ENCODE results near the gene SERPINE2. TPM values are rescaled to one million over a fixed set of nuclear protein-coding genes. Genes with fewer than 3 reads are reported as not detected.

SERPINE2 gene
- total RNA-seq, 3 donors from 2014 or later = 1.8 to 44.6 (median 11.9) TPM

- Histone ChIP-seq H3K36me3 (no peaks in the 10 kb centered on the region), H3K4me3 (no peak overlapping the region), H3K9me3 (no peaks in the 10 kb centered on the region), H3K27me3 (no peaks in the 10 kb centered on the region), H3K4me1 (no peaks in the 10 kb centered on the region), H3K27ac (peak overlapping the region in 1 of 2 donors; percentile 75)
- DNase-seq (ENCODE audit: low spot score in 2 of 2) = no peak
- intact Hi-C loops (cut with DNase I; ENCODE audit: low total_unique reads) = no loop called here
- TF ChIP-seq CTCF (IDR thresholded peaks at IDR 0.05) = no peak
- no peak for TF ChIP-seq POLR2AphosphoS5 (IDR thresholded peaks at IDR 0.05)
- TF ChIP-seq POLR2A (IDR thresholded peaks at IDR 0.05) = no peak
These were observed 45.3 kb upstream of the SERPINE2 start for GRCh38 chr2:224084266-224084892.

GRCh38 chr2:224083638-224084037 lies 44.6 kb upstream of the SERPINE2 start:
- DNase-seq (ENCODE audit: low spot score in 2 of 2) = no peak
- TF ChIP-seq POLR2AphosphoS5 (IDR thresholded peaks at IDR 0.05) = no peak
- TF ChIP-seq POLR2A (IDR thresholded peaks at IDR 0.05) = no peak
- TF ChIP-seq CTCF (IDR thresholded peaks at IDR 0.05) = no peak
- Histone ChIP-seq H3K9me3 (no peaks in the 10 kb centered on the region), H3K27ac (no peak overlapping the region), H3K4me1 (no peaks in the 10 kb centered on the region), H3K4me3 (no peak overlapping the region), H3K36me3 (no peaks in the 10 kb centered on the region), H3K27me3 (no peaks in the 10 kb centered on the region)
- intact Hi-C loops (cut with DNase I; ENCODE audit: low total_unique reads) = no loop called here

GRCh38 chr2:224078656-224079055 lies 39.6 kb upstream of the SERPINE2 start:
- no peaks in the 10 kb centered on the region for H3K27me3 ChIP-seq
- H3K27ac ChIP-seq = no peak overlapping the region
- DNase-seq (ENCODE audit: low spot score in 2 of 2) = no peak
- H3K4me1 ChIP-seq = no peaks in the 10 kb centered on the region
- TF ChIP-seq CTCF (IDR thresholded peaks at IDR 0.05) (no peak), POLR2A (IDR thresholded peaks at IDR 0.05) (no peak), POLR2AphosphoS5 (IDR thresholded peaks at IDR 0.05) (no peak)
- intact Hi-C loops (cut with DNase I; ENCODE audit: low total_unique reads) = no loop called here
- no peaks in the 10 kb centered on the region for H3K36me3 ChIP-seq
- H3K4me3 ChIP-seq = no peak overlapping the region
- H3K9me3 ChIP-seq = no peaks in the 10 kb centered on the region

GRCh38 chr2:224077773-224078507 lies 38.9 kb upstream of the SERPINE2 start:
- no peak for TF ChIP-seq CTCF (IDR thresholded peaks at IDR 0.05)
- no peak for TF ChIP-seq POLR2A (IDR thresholded peaks at IDR 0.05)
- TF ChIP-seq POLR2AphosphoS5 (IDR thresholded peaks at IDR 0.05) = no peak
- no peak for DNase-seq (ENCODE audit: low spot score in 2 of 2)
- Histone ChIP-seq H3K27me3 (no peaks in the 10 kb centered on the region), H3K9me3 (no peaks in the 10 kb centered on the region), H3K27ac (no peak overlapping the region), H3K4me1 (no peaks in the 10 kb centered on the region), H3K4me3 (no peak overlapping the region), H3K36me3 (no peaks in the 10 kb centered on the region)
- intact Hi-C loops (cut with DNase I; ENCODE audit: low total_unique reads) = no loop called here

- no peaks in the 10 kb centered on the region for H3K27me3 ChIP-seq
These were observed 36.5 kb upstream of the SERPINE2 start for GRCh38 chr2:224075588-224075987.

More at GRCh38 chr2:224075588-224075987, 36.5 kb upstream of the SERPINE2 start:
- Histone ChIP-seq H3K4me1 (no peaks in the 10 kb centered on the region), H3K9me3 (no peaks in the 10 kb centered on the region), H3K36me3 (no peaks in the 10 kb centered on the region), H3K4me3 (no peak overlapping the region), H3K27ac (no peak overlapping the region)
- intact Hi-C loops (cut with DNase I; ENCODE audit: low total_unique reads) = no loop called here
- DNase-seq (ENCODE audit: low spot score in 2 of 2) = no peak
- TF ChIP-seq POLR2A (IDR thresholded peaks at IDR 0.05) = no peak
- no peak for TF ChIP-seq POLR2AphosphoS5 (IDR thresholded peaks at IDR 0.05)
- no peak for TF ChIP-seq CTCF (IDR thresholded peaks at IDR 0.05)

Measured in breast epithelium (tissue), 4 donors.